GM12892 (cell line): ENCODE measurements around the gene QSOX1.

Experiments used
- POLR2A ChIP-seq: IDR thresholded peaks from 2 replicates; pipeline ENCODE4 v1.6.1; 2011; ENCODE audit warnings: low read depth, low read length, control low read depth
- POLR2AphosphoS5 ChIP-seq: IDR thresholded peaks from 2 replicates; pipeline ENCODE4 v1.6.1; 2011; ENCODE audit warnings: low read depth, low read length, control low read depth
- TAF1 ChIP-seq: IDR thresholded peaks from 2 replicates; pipeline ENCODE4 v1.6.1; 2011; ENCODE audit warnings: low read depth, mild to moderate bottlenecking, control low read depth, low read length, borderline replicate concordance

DNA sequence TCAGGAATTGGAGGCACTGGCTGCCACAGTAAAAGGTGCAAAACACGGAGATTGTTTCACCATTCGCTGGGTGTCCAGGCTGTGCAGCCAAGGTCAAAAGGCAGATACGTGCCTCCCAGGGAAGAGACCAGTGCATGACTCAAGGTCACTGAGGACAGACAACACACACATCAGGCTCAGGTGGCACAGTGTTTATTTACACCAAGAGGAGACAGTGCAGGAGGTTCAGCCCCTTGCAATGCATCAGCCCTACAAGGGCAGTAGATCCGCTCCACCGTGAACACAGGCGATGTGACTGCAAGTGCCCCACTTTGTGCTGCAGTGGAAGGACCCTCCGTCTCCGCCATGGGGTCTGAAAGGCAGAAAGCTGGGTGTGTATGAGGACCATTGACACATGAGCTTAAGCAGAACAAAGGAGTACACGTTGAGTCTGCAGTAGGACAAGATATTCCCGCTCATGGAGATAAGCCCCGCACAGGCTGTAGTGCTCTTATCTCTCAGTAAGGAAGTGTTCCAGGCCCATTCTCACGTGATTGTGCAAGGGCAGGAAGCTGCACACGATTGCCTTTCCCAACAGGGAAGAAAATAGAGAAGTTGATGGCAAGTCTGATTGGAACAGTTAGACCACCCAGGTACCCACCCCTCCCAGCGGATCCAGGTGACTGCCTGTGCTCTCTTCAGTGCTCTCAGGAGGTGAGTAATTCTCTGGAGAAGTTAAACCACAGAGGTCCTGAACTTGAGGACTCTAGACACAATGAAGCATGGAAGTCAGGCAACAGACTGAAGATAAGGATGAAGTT lies 37.5 kb upstream of the QSOX1 start:
- TF ChIP-seq POLR2A (no peak), TAF1 (no peak), POLR2AphosphoS5 (0 out of 2 replicates have a peak, but pooled peaks have one; percentile 10)
